Left lobe of liver (tissue), 2 donors: Measurements from ENCODE around the gene CCDC196. TPM values are rescaled to one million over a fixed set of nuclear protein-coding genes. Genes with fewer than 3 reads are reported as not detected.
A peak's percentile ranks its signal among the peaks of the same experiment; 100 is the strongest.
"Not testable (repeated sequence)": the region's sequence is repeated elsewhere in the genome, so short reads cannot be mapped to it uniquely, and the experiment has no call there.

Experiments
- ATAC-seq: fragments of 200-7000 bp; cut with Tn5 transposase; one replicate; pipeline ENCODE4 v1.9.1; 2020; ENCODE audit warnings: mild to moderate bottlenecking, moderate library complexity
- DNase-seq: peaks from one replicate; pipeline ENCODE4 v3.0.0-alpha.2; 2020; ENCODE audit warnings: low spot score
- total RNA-seq: library from RNA; stranded (reverse); gene quantifications from one replicate; pipeline ENCODE4 v1.2.1, GENCODE V29; 2021
- donor health status: DM: no; HTN: no; CAD: no; lungs with moderate emphysema.
- donor health status: DM: no; HTN: yes; CAD: no.

CCDC196 gene
- total RNA-seq, 1 donor from 2014 or later, result 4.0 TPM

DNA sequence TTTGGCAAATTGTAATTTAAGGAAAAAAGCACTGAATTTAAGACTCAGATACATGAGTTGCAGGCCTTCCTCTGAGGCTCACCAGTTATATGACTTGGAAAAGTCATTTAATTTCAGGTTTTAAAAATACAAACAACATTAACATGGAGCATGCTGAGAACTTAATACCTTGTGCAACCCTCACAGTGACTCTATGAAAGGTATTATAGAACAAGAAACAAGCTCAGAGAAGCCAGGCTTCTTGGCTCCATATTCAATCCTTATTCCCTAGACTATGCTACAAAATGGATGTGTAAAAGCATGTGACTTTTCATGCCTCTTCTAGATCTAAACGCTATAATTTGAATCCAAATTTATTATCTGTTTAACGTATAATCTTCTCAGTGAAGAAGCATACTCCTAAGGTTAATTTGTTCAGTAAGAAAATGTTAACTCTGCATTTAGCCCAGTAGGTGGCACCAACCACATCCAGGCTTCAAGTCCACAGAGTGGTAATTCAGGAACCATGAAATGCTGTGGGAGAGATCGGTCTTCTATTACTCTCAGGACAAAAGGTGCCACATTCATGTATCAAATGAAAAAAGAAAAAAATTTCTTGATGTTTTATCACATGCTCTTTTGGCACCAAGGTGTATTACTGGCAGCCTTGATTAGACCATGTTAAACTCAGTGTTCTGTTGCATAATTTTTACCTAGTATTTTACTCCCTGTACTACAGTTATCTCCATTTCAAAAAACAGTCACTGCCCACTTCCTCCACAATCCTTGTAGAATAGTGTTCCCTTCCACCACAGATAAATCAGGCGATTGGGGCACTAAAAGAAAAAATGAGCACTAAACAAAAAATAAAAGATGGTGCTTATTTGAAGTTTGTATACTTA, 9.3 kb downstream of the CCDC196 start:
- ATAC-seq (peak; percentile 91), DNase-seq (peak; percentile 52)

DNA sequence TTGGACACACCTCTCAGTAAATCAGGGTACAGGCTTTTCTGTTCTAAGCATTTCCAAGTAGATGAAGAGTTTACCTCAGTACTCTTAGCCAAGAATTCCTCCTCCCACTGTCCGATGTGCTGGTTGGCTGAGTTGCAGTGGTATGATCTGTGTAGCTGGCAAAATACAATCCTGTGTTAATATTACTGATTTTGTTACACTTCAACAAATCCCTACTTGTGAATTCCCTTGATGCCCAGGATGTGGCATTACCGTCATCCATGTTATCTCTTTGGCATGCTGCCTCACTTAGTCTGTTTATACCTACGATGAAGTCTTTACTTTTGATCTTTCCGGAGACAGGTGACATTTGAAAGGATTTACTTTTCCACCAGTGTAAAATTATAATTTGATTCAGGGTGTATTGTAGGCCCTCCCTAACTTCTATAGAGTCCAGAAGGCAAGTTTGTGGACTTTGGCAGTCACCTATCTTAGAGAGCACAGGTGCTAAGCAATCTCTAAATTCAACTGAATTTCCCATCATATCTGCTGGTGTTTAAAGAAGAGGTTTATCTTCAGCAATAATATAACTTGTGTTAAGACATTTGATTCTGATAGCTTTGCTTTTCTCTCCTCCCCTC, 10.1 kb downstream of the CCDC196 start:
- ATAC-seq (peak; percentile 80), DNase-seq (peak; percentile 71)

DNA sequence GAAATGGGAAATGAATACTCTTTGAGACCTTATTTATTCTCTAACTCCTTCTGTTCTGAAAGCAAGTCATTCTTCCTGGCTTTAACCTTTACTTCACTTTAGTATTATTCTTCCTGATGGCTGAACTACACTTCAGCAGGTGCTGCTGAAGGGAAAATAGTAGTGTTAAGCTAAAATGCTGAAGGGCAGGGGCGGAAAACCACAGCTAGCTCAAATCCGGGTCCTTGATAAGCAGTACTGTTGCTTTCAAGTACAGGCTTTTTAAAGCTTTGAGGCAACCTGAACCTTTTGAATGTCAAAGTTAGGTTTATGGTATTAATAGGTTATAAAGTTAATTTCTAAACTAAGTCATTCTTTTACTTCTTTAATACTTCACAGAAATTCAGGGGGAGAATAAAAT, 10.7 kb downstream of the CCDC196 start:
- DNase-seq, result no peak

DNA sequence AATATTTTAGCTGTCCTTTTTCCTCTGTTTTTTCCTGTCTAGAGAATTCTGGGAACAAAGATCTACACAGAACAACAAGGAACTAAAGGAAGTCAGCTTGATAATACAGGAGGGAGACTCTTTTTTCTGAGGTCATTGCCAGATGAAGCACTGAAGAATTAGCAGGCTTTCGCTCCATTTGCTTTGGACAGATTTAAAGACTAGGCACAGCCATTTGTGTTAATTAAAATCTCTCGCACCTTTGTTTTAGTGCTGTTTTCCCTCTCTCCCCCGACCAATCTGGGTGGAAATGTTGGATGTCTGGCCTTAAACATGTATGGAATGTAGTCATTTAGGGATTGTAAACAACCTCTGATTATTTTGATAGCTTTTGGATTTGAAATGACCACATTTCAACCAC, 12.1 kb downstream of the CCDC196 start:
- DNase-seq (no peak), ATAC-seq (no peak)

More for the DNA sequence above, 10.7 kb downstream of the CCDC196 start:
- ATAC-seq, result no peak

DNA sequence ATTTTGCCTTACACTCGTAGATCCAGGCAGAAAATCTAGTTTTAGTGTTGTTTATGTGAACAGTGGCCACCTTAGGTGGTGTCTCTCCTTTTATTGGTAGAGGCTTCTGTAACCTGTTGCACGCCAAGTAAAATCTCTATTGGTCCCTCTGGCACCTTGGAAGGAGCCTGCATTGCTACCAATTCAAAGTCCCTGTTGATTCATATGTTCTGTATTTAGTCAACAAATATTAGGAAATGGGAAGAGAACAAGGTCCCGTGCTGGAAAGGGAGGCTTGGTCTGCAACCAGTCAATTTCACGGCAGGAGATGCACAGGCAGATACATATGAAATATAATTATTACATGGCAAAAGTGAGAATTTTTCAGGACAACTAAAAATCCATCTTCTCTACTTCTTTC, 15.4 kb downstream of the CCDC196 start:
- peak; percentile 60 for DNase-seq
- ATAC-seq, result peak; percentile 87

DNA sequence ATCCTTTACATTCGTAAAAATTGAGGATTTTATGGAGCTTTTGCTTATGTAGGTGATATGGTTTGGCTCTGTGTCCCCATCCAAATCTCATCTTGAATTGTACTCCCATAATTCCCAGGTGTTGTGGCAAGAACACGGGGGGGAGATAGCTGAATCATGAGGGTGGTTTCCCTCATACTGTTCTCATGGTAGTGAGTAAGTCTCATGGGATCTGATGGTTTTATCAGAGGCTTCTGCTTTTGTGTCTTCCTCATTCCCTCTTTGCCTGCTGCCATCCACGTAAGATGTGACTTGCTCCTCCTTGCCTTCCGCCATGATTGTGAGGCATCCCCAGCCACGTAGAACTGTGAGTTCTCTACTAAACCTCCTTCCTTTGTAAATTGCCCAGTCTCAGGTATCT, 16.7 kb downstream of the CCDC196 start:
- DNase-seq, result not testable (repeated sequence)

DNA sequence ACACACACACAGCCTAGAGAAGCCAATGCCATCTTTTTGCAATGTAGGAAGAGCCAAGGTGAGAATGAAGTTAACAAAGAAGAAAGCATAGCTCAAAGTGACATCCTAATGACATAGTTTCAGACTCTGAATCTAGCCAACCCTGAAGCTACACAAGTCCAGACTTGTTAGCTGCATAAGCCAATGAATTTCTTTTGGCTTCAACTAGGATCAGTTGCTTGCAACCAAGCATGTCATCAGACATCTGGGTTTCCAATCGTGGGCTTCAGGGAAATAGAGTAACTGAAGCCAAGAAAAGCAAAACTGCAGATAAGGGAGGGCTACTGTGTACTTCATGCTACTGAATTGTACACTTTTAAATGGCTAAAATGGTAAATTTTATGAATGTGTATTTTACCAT, 17.4 kb downstream of the CCDC196 start:
- no peak for ATAC-seq
- DNase-seq, result no peak

More for the DNA sequence above, 16.7 kb downstream of the CCDC196 start:
- not testable (repeated sequence) for ATAC-seq

DNA sequence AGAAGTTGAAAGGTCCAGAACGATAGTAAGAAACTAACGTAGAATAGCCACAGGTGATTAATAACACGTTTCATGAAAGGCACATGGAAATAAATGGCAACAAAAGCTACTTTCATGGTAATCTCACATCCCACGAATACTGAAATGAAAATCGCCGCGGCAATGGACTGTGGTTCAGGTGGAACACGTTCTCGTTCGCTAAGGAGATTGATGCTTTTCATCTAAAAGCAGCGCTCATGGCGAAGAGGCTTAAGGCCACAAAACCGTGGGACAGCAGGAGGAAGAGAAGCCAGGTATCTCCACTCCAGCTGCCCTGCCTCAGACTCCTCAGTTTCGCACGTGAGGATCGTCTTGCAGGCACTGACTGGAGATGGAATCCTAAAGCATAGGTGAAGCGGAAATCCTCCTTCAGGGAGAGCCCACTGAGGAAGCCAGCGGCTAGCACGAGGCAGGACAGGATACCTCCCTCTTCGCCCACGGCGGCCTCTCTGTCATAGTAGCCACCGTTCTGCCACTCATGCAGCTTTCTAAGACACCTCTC, 21.1 kb downstream of the CCDC196 start:
- no peak for DNase-seq
- peak; percentile 42 for ATAC-seq

DNA sequence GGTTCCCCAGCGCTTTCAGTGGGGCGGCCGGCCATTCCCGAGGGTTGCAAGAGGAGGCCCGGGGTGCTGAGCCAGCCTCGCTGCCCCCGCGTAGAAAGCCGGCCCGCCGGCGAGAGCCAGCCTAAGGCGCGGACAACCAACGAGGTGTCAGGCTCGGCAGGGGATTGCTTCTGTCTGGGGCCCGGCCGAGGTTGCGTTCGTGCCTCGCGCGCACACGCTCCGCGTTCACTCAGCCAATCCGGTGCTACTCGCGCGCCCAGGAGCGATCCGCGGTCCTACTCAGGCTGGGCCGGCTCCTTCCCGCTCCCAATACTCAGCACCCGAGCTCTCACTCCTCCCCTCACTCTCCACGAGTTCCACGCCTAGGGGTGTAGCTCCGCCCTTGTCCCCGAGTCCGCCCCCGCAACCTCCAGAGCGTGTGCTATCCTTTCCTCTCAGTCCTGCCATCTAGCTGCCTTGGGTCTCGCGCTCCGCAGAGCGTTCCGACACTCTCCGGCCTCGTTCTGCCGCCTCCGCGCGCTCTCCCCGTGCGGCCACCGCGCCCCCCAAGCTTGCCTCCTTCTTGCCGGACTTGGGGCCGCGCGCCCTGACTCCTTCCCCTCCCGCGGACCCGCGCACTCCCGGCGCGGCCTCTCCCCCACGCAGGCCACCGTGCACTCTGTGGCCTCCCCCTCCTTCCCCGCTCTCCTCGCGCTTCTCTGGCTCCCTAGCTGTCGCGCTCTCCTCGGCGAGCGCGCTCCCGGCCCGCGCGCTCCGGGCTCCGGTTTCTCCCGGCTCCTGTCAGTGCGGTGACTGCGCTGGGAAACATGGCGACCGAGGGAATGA, 21.8 kb downstream of the CCDC196 start, which contains the start of gene GPHN:
Gene GPHN, plus strand, starts transcription at position 426 of the 825 bp plus-strand sequence.
- DNase-seq, result peak; percentile 98

DNA sequence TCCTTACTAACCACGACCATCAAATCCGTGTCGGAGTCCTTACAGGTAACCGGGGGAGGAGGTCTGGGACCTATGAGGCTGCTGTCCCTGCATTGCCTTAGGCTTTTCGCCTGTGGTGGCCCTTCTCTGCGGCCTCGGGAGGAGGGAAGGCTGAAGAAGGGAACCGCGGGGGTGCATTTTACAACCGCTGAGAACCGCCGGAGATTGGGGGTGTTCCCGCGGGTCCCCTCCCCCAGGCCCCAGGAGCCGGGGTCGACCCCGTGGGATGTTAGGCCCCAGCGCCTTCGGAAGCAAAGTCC, 22.3 kb downstream of the CCDC196 start:
- ATAC-seq, result no peak
- DNase-seq, result no peak

More for the DNA sequence above, 21.8 kb downstream of the CCDC196 start, which contains the start of gene GPHN:
- peak; percentile 90 for ATAC-seq

DNA sequence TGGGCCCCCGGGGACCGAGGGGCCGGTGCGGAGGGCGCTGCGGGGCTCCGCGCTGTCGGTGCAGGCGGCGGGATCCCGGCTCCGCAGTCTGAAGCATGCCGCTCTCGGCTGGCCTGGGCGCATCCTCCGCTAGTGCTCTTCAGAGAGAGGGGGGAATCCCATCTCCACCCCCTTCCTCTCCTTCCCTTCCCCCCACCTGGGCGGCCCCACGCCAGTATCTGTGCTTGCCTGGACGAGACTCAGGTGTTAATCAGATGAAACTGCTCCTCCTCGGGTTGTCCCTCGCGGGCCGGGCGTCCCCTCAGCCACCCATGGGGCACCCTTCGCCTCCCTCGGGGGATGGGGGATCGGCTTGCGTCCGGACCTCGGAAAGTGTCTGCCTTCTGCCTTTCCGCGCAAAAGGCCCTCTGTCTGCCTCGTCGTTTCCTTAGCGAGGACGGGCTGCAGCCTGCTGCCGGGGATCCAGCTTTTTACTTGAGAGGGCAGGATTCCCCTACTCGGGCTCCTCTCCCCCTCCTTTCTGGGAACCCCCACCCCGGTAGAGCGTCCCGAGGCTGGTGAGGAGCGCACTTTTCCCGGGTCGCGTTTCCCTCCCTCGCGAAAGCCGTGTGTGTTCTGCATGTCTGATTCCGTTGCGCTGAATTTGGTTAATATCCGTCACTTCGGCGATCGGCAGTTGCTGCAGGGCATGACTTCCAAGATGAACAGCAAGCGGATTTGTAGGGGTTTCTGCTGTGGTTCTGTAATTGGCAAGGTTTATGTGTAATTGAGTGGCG, 22.9 kb downstream of the CCDC196 start:
- DNase-seq (peak; percentile 64), ATAC-seq (peak; percentile 28)

DNA sequence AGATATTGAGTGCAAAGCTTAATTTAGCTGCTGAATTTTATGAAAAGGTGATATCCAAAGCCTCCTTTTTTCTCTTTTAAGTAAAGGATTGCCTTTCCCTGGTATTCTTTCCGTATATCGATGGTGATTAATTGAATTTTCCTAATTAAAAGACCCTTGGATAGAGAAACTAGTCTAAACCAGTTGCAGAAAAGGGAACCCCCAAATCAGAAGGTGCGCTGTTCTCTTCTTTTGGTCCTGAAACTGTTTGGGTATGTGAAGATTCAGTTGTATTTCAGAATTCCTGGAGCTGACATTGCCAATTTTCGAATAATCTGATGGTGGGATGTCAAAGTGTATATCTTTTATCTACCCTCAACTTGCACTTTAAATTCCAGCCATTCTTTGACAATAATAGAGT, 23.7 kb downstream of the CCDC196 start:
- ATAC-seq (no peak), DNase-seq (no peak)

DNA sequence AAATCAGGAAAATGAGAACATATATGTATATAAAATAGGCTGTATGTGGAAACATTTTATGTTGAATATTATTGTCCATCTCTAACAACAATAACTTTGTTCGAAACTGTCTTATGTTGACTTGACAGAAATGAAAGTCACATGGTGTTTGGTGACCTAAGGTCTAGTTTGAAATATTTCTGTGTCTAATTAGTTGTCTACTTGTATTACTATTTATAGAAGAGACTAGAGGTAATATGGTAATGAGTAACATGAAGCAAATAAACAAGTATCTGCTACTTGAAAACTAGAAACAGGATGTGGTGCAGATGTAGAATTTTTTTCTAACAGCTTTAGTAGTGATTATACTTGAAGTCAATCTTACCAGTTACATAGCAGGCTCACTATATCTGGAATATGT, 25.7 kb downstream of the CCDC196 start:
- DNase-seq, result no peak
- ATAC-seq, result no peak

DNA sequence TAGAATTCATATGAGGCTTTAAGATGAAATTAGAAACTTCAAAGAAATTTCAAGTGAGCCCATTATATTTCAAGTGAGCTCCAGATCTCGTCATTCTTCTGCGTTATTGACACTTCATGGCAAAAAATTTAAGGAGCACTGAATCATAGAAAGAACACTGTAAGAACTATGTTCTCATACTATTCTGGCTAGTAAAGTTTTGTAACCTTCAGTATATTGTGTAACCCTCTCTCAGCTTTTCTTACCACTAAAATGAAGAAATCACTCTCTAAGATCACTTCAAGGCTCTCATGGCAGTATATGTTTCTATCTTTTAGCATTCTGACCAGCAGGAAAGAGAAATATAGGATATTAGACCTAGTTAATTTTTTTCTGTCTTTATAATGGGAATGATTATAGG, 28.0 kb downstream of the CCDC196 start:
- DNase-seq (no peak), ATAC-seq (no peak)

DNA sequence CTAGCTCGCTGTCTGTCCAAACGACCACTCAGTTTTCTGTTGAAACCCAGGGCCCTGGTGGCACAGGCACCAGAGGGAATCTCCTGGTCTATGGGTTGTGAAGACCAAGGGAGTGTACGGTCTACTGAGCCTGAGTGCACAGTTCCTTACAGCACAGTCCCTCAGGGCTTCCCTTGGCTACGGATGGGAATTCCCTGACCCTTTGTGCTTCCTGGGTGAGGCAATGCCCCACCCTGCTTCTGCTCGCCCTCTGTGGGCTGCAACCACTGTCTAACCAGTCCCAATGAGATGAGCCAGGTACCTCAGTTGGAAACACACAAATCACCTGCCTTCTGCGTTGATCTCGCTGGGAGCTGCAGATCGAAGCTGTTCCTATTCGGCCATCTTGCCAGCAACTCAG, 44.4 kb downstream of the CCDC196 start:
- no peak for DNase-seq
- peak; percentile 40 for ATAC-seq

DNA sequence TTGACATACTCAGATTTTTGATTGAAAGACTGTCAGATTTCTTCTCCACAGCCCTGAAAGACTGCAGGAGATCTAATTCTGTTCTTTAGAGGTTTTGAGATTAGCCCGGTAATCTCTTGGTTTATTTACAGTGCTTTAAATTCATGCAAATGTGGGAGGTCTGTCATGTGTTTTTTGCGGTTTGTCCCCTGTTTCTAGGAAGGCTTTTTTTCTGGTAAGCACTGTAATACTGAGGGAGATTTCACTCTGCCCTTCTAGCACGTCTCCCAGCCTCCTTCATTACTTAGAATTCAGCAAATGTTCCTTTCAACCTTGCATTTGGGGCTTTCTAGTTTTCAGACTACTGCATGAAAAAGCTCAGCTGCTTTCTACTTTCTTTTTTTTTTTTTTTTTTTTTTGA, 52.9 kb downstream of the CCDC196 start:
- no peak for DNase-seq
- no peak for ATAC-seq

DNA sequence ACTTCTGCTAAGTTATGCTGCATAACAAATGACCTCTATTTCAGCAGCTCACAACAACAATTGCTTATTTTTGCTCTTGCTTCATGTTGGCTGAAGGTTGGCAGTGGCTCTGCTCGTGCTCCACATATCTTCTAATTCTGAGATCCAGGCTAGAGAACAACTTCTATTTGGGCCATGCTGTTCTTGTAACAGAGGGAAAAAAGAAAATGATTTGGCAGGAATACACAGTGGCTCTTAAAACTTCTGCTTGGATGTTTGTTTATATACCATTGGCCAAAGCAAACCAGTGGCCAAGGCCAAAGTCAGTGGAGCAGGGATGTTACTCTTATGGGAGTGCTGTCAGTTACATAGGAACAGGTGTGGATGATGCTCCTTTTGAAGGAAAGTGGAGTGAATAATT, 53.9 kb downstream of the CCDC196 start:
- DNase-seq (no peak), ATAC-seq (peak; percentile 49)

DNA sequence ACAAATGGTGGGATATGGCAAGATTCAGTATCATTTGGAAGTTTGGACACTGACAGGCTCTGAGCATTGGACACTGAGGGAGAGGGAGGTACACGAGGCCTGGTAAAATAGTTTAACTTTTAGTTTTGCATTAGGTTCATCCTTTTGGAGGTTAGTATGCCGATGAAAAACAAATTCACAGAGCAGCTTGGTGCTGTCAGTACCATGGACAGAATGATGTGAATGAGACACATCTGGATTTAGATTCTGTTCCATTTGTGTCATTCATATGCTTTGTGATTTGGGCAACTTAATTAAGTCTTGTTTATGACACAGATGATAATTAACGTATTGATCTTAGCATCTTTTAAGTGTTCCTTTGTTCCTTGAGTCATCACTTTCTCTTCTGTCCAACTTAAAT, 55.5 kb downstream of the CCDC196 start:
- ATAC-seq (peak; percentile 19), DNase-seq (no peak)

DNA sequence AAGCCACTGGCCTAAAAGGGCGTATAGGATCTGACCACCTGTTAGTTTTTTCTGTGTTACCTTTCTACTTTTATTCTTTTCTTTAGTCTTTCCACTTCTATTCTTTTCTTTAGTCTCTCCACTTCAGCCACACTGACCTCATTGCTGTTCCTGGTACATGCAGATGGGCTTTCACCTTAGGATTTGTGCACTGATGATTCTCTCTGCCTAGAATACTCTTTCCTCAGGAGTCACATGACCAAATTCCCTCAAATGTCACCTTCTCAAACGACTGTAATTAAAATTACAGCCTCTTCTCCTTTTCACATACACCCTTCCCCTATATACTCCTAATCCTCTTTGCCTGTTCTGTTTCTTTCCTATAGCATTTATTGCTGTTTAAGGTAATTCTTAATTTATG, 57.8 kb downstream of the CCDC196 start:
- DNase-seq (no peak), ATAC-seq (no peak)

DNA sequence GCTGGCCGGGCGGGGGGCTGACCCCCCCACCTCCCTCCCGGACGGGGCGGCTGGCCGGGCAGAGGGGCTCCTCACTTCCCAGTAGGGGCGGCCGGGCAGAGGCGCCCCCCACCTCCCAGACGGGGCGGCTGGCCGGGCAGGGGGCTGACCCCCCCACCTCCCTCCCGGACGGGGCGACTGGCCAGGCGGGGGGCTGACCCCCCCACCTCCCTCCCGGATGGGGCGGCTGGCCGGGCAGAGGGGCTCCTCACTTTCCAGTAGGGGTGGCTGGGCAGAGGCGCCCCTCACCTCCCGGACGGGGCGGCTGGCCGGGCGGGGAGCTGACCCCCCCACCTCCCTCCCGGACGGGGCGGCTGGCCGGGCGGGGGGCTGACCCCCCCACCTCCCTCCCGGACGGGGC, 59.0 kb downstream of the CCDC196 start:
- not testable (repeated sequence) for DNase-seq, ATAC-seq
